HG03565 (cell line): ENCODE results near the gene FAM151B.

Experiments
- ATAC-seq: cut with Tn5 transposase; IDR thresholded peaks from one replicate; pipeline ENCODE4 v1.9.1; 2021; ENCODE audit warnings: mild to moderate bottlenecking, moderate library complexity; ENCODE audit not compliant: unreplicated experiment

Gene FAM151B

GRCh38 chr5:80588858-80589540, 101.1 kb downstream of the FAM151B start:
- ATAC-seq: no peak

DNA sequence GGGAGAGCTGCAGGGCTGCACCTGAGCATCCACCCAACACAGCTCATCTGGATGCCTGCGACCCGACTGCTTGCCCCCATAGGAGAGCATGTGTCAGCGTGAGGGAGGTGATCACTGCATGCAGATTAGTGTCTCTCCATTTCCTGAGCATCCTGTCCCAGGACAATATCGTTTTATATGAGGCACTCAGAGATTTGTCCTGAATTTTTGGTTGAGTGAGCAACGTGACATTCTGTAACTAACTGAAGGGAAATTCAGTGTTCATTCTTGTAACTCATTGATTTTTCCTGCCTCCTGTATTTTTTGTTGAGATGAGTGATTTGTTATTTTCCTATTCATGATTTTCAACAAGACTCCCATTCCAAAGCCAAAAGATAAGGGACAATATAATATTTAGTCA, 102.9 kb downstream of the FAM151B start:
- no peak for ATAC-seq

- ATAC-seq: no peak
These were observed 103.5 kb downstream of the FAM151B start for GRCh38 chr5:80591352-80591751.

DNA sequence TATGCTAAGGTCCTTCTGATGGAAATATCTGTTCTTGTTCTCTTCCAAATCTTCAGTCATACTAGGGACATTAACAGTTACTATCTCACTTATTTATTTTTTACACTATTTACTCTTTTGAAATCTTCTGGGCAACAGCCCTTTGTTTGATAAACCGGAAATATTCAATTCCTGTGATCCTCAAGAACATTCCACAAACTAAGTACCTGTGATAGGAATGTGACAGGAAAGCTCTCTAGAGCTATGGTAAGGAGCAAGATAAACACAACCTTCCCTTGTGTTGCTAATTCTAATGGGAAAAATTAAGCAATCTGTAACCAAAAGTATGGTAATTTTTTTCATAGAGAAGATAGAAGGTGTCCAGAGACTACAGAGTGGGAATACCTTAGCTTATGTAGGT, 104.2 kb downstream of the FAM151B start:
- no peak for ATAC-seq
